Measurements from ENCODE around the gene LRRC27. TPM values are rescaled to one million over a fixed set of nuclear protein-coding genes. Genes with fewer than 3 reads are reported as not detected.
A peak's percentile ranks its signal among the peaks of the same experiment; 100 is the strongest.

The LRRC27 gene
- total and polyA plus RNA-seq, 2 of the 4 experiments (the other 2 are of a cell fraction) = 3.8 to 5.3 TPM

- TF ChIP-seq NFE2L2 (IDR thresholded peaks at IDR 0.05; ENCODE audit: low read depth, low read length) (peak; percentile 92), MAZ (IDR thresholded peaks at IDR 0.05; ENCODE audit: borderline replicate concordance, low read depth, low read length) (peak; percentile 63; the same call in 1 of the 2 replicates)
These were observed 11.9 kb upstream of the LRRC27 start (continued) for GRCh38 chr10:132319853-132320653.

GRCh38 chr10:132320654-132321469 is 11.1 kb upstream of the LRRC27 start:
- H2AK5ac ChIP-seq (ENCODE audit: low read depth, low read length) = peak overlapping the region; percentile 97
- no peaks in the 10 kb centered on the region for H3K27me3 ChIP-seq (ENCODE audit: control insufficient read depth, insufficient read depth, low read length)
- DNase-seq = no peak
- intact Hi-C loops (cut with micrococcal nuclease) = no loop called here
- H3K56ac ChIP-seq (ENCODE audit: extremely low read depth, insufficient read depth, low read length) = no peak overlapping the region
- no TSS peak for BruUV-seq (replicated peaks)
- peak overlapping the region; percentile 85 for H2BK20ac ChIP-seq (ENCODE audit: low read depth, low read length)
- peak overlapping the region; percentile 66 for H3K18ac ChIP-seq (ENCODE audit: low read depth, low read length)
- H3K14ac ChIP-seq (replicated peaks; ENCODE audit: low read depth, low read length) = peak overlapping the region; percentile 67
- ChIA-PET POLR2A (ENCODE audit: unreplicated experiment) (no interaction called here), CTCF (no interaction called here)
- peak overlapping the region; percentile 12; the same call in 1 of the 2 replicates for H3K9ac ChIP-seq (ENCODE audit: low read depth, low read length)
- H4K91ac ChIP-seq (ENCODE audit: insufficient read depth, low read depth, low read length) = peak overlapping the region; percentile 74
- no peak overlapping the region; the same call in 1 of the 2 replicates for H3K4me2 ChIP-seq (ENCODE audit: low read depth, low read length)
- H3K4ac ChIP-seq (ENCODE audit: low read depth, low read length) = peak overlapping the region; percentile 89
- peaks cover 0 to 34% of the 10 kb centered on the region in 2 experiments; a peak in 3 of 4 replicates for H3K79me1 ChIP-seq (ENCODE audit: low read depth in 1 of 2, low read length in 2 of 2)
- H4K5ac ChIP-seq (ENCODE audit: low read depth, low read length) = peak overlapping the region; percentile 84
- H2AK9ac ChIP-seq (replicated peaks; ENCODE audit: low read depth, low read length, poor library complexity) = peak overlapping the region; percentile 21
- peak; percentile 2; the same call in 1 of the 2 replicates for ATAC-seq (ENCODE audit: low read depth)
- WGBS, 2 experiments (ENCODE audit: extremely low coverage in 2 of 2, insufficient read length in 1 of 2) = 100% methylated on average over 3 of the region's 13 CpGs; no CpG with 5 or more reads in 1 of the 2 experiments
- peak overlapping the region; percentile 86 for H2BK120ac ChIP-seq (ENCODE audit: low read depth, low read length)
- H3K27ac ChIP-seq (ENCODE audit: insufficient read depth, low read length) = peak overlapping the region; percentile 87
- no peaks in the 10 kb centered on the region for H4K20me1 ChIP-seq (ENCODE audit: insufficient read depth, low read length)
- H2BK15ac ChIP-seq (ENCODE audit: low read depth, low read length) = peak overlapping the region; percentile 11; the same call in 1 of the 3 replicates
- H3K4me1 ChIP-seq (ENCODE audit: control insufficient read depth, insufficient read depth, low read length) = peaks cover 15% of the 10 kb centered on the region
- no peaks in the 10 kb centered on the region for H3K9me3 ChIP-seq (ENCODE audit: control insufficient read depth, insufficient read depth, low read length)
- no peak overlapping the region for H3K4me3 ChIP-seq (ENCODE audit: insufficient read depth, low read depth, low read length)
- in situ Hi-C loops (cut with MboI; ENCODE audit: low sequenced_read_pairs) = no loop called here
- dilution Hi-C loops (cut with HindIII; ENCODE audit: low sequenced_read_pairs, unreplicated experiment) = no loop called here
- peak overlapping the region; percentile 82 for H2BK5ac ChIP-seq (ENCODE audit: low read depth, low read length, poor library complexity, severe bottlenecking)
- peaks cover 21% of the 10 kb centered on the region for H3K9me1 ChIP-seq (ENCODE audit: insufficient read depth, low read length)
- peak overlapping the region; percentile 59 to 63; a peak in 3 of 4 replicates for H4K8ac ChIP-seq (ENCODE audit: low read depth in 2 of 2, low read length in 2 of 2)
- peak overlapping the region; percentile 7; the same call in 1 of the 2 replicates for H3K23ac ChIP-seq (ENCODE audit: low read depth, low read length)
- peak overlapping the region; percentile 46 for H2AFZ ChIP-seq (replicated peaks; ENCODE audit: low read length, poor library complexity)
- peaks cover 5% of the 10 kb centered on the region; the same call in 1 of the 2 replicates for H3K36me3 ChIP-seq (ENCODE audit: control insufficient read depth, insufficient read depth, low read length)
- TF ChIP-seq USF2 (IDR thresholded peaks at IDR 0.05; ENCODE audit: low read depth, low read length) = no peak
- no peak for TF ChIP-seq MAZ (IDR thresholded peaks at IDR 0.05; ENCODE audit: borderline replicate concordance, low read depth, low read length)
- TF ChIP-seq SMC3 (IDR thresholded peaks at IDR 0.05; ENCODE audit: low read depth, low read length) = no peak
- no peak for TF ChIP-seq RCOR1 (IDR thresholded peaks at IDR 0.05; ENCODE audit: insufficient replicate concordance, low read length)
- no peak for TF ChIP-seq RAD21 (IDR thresholded peaks at IDR 0.05; ENCODE audit: low read length)
- no peak for TF ChIP-seq FOS (IDR thresholded peaks at IDR 0.05; ENCODE audit: low read depth, low read length)
- TF ChIP-seq CHD1 (IDR thresholded peaks at IDR 0.05; ENCODE audit: low read depth, low read length) = no peak
- TF ChIP-seq CTCF (conservative IDR thresholded peaks at IDR 0.05; ENCODE audit: low read depth, low read length) = no peak
- no peak for TF ChIP-seq CEBPB (IDR thresholded peaks at IDR 0.05; ENCODE audit: low read depth, low read length)
- TF ChIP-seq BHLHE40 (IDR thresholded peaks at IDR 0.05; ENCODE audit: low read depth, low read length) = no peak
